ENCODE results near the gene CRYM. TPM values are rescaled to one million over a fixed set of nuclear protein-coding genes. Genes with fewer than 3 reads are reported as not detected.
"Not testable (repeated sequence)": the region's sequence is repeated elsewhere in the genome, so short reads cannot be mapped to it uniquely, and the experiment has no call there.

Gene CRYM
- total RNA-seq, 2 donors from 2014 or later: not detected

DNA sequence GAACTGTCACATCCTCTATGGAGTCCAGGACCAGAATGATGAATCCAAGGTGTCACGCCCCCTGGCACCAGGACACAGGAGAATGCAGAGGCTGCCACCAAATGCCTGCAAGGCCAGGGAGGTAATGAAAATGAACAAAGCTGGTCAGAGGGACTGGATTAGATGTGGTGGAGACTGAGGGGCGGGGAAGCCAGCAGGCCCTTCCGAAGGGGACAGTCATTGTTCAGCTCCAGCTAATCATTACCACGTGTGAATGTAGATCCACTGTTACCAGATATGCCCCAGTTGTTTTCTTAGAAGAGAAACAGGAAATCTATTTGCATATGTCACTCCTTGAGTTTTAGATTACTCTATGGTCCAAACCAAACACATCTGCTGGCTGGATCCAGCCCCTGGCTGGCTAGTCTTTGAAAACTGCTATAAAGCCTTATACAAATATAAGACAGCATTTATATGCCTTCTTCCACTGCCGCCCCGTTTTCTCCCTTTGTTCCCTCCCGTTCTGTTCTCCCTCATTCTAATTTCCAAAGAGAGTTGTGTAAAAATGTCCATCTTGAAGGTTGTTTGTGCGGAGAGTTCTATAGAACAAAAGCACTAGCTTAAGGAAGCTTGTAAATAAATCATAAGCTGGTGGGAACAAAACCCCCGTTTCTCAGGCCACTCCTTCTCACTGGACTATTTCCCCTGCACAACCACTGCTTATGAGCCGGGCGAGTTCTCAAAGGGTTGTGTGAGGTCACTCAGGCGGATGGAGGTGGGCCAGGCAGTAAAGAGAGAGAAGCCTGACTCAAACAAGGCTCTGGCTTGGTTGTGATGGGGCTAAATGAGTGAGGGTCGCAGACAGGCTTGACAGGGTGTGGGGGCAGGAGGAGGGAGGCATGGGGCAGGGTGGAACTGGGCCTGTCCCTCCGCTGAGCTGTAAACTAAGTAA, 14.2 kb downstream of the CRYM start:
- ATAC-seq: no peak

DNA sequence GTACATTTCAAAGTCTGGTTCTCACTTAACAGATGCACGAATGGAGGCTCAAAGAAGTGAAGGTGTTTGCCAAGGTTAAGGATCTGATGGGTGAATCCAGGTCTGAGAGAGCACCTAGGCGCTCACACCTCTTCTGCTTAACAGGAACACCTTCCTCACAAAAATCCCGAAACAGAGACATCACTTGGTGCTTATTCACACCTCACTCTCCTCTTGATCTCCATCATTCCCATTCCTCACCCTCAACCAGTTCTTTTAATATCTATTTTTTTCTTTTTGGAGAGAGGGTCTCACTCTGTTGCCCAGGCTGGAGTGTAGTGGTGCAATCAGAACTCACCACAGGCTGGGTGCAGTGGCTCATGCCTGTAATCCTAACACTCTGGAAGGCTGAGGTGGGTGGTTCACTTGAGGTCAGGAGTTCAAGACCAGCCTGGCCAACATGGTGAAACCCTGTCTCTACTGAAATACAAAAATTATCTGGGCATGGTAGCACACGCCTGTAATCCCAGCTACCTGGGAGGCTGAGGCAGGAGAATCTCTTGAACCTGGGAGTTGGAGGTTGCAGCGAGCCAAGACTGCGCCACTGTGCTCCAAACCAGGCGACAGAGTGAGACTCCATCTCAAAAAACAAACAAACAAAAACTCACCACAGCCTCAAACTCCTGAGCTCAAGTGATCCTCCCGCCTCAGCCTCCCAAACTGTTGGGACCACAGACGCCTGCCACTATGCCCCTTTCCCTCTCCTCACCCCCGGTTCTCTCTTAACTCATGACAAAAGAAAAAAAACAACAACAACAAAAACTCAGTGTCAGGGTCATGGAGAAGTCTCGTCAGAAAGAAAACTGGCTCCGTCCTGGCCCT, 15.1 kb downstream of the CRYM start:
- Mint-ChIP-seq H3K27ac (no peak overlapping the region), H3K9me3 (no peaks in the 10 kb centered on the region), H3K36me3 (no peaks in the 10 kb centered on the region)
- ATAC-seq (no peak), DNase-seq (ENCODE audit: low spot score in 2 of 2) (no peak)

More for the DNA sequence above, 14.2 kb downstream of the CRYM start:
- H3K36me3 Mint-ChIP-seq: no peaks in the 10 kb centered on the region
- no peaks in the 10 kb centered on the region for H3K9me3 Mint-ChIP-seq
- DNase-seq (ENCODE audit: low spot score in 2 of 2): no peak
- no peak overlapping the region for H3K27ac Mint-ChIP-seq

DNA sequence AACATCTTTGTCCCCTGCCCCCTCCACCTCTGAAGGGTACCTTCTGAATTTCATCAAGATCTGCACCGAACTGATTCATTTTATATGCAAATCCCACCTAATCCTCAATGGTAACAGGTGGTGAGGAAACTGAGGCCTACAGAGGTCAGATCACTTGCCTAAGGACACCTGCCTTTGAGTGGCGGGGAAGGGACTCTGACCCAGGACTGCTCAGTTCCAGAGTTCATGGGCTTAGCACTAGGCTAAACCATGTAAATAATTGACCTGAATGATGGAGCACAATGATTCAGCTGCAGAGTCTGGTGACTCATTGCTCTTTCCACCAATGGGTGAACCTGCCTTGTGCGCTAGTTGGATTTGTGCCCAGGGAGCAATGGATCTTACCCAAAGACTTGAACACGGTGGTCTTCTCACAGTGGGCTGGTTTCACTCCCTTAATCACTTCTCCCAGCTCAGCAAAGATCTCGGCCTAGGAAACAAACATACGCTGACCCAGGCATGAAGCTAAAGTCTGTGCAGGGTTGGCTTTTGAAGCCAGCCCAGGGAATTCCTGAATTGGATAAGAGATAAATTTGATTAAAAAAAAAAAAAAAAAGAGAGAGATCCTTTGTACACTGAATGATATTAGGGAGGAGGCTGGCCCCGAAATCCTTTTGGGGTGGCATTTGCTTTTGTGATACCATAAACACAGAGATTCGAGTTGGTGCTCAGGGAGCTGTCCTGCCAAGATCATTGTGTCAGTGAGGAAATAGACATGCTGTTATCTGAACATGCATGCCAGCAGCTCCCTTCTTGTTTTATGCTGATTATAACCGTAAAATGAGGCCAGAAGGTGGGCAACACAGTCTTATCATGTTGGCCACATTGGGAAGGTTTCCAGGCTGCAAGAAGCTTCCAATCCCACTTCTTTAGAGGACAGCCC, 17.0 kb downstream of the CRYM start:
- DNase-seq (ENCODE audit: low spot score in 2 of 2): no peak
- ATAC-seq: no peak
- Mint-ChIP-seq H3K9me3 (no peaks in the 10 kb centered on the region), H3K36me3 (no peaks in the 10 kb centered on the region), H3K27ac (no peak overlapping the region)

DNA sequence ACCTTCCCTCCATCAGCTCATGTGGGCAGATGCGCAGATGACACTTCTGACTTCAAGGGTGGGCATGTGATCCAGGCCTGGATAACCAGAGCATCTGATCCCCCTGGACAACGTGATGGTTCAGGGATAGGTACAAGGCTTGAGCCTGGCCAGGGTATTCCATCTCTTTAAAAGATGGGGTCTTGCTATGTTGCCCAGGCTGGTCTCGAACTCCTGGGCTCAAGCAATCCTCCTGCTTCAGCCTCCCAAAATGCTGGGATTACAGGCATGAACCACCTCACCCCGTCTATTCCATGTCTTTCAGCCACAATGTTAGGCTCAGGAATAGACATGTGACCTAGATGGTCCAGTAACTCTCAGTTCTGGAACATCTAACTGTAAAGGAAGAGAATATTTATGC, 20.8 kb downstream of the CRYM start:
- Mint-ChIP-seq H3K27ac (no peak overlapping the region), H3K9me3 (no peaks in the 10 kb centered on the region), H3K36me3 (no peaks in the 10 kb centered on the region)
- ATAC-seq (no peak), DNase-seq (ENCODE audit: low spot score in 2 of 2) (no peak)

DNA sequence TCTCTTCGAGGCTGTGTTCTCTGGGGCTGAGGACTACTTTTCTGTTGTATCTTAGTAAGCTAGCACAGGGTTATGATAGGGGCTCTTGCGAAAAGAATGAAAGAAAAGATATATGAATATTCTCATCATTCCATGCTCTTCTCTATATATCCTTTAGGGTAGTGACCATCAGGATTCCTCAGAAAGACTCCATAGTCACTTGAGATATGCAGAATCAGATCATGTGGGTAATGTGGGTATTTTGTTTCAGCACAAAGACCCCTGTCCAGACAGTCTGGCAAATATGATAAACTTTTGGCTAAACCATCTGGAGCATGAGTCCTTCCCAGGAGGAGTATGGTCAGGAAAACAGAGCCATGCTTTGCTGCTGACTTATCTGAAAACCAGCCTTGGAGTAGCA, 21.5 kb downstream of the CRYM start:
- Mint-ChIP-seq H3K9me3 (no peaks in the 10 kb centered on the region), H3K27ac (no peak overlapping the region)
- DNase-seq (ENCODE audit: low spot score in 2 of 2): no peak

DNA sequence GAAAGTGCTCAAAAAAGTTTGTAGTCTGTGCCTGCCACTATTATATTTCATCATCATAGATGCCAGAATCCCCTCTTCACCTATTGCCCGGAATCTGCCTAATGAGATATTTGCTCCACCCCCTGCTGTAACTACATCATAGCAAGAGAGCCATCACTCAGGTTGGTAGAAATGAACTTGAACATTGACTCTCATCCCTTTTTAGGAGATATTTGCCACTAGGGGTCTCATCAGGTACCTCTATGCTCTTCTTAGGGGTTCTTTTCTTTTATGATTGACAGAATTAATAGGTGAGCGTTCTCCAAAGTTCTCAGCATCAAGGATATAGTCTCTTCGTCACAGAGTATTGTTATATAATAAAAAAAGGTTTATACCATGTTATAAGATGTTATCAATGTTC, 24.6 kb downstream of the CRYM start:
- ATAC-seq (no peak), DNase-seq (ENCODE audit: low spot score in 2 of 2) (no peak)
- Mint-ChIP-seq H3K36me3 (no peaks in the 10 kb centered on the region), H3K9me3 (no peaks in the 10 kb centered on the region), H3K27ac (no peak overlapping the region)

More for the DNA sequence above, 21.5 kb downstream of the CRYM start:
- H3K36me3 Mint-ChIP-seq: no peaks in the 10 kb centered on the region
- ATAC-seq: no peak

DNA sequence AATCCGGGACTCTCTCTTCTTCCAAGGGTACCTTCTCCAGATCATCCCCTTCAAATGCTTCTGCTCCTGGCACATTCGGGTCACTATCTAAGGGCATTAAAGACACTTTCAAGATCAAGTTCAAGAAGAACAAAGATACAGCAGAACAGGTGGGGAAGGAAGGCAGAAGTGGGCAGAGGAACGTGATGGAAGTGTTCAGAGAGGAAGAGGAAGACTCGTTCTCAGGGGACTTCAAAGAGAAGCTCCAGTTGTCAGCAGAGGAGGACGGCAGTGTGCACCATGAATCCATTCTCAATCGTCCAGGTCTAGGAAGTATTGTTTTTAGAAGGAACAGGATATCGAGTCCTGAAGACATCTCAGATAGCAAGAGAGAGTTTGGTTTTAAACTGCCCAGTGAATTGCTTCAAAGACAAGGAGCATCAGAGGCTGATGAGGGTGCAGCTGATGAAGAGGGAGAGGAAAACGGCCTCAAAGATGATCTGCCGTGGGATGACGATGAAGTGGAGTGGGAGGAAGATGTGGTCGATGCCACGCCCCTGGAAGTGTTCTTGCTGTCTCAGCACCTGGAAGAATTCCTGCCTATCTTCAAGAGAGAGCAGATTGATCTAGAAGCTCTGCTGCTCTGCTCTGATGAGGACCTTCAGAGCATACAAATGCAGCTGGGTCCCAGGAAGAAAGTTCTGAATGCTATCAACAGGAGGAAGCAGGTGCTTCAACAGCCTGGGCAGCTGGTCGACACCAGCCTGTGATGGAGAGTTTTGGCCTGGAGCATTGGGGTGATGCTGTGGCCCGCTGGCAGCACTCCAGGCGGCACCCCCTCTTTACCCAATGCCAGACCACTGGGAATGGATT, 27.8 kb downstream of the CRYM start:
- H3K36me3 Mint-ChIP-seq: no peaks in the 10 kb centered on the region
- no peaks in the 10 kb centered on the region for H3K9me3 Mint-ChIP-seq
- H3K27ac Mint-ChIP-seq: no peak overlapping the region
- DNase-seq (ENCODE audit: low spot score in 2 of 2): no peak
- ATAC-seq: no peak

DNA sequence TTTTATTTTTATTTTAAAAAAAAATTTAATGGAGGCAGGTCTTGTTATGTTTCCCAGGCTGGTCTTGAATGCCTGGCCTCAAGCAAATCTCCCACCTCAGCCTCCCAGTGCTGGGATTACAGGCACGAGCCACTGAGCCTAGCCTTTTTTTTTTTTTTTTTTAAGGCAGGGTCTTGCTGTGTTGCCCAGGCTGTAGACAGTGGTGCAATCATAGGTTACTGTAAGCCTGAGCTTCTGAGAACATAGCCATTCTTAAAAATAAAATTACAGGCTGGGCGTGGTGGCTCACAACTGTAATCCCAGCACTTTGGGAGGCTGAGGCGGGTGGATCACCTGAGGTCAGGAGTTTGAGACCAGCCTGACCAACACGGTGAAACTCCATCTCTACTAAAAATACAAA, 29.9 kb downstream of the CRYM start:
- H3K9me3 Mint-ChIP-seq; DNase-seq (ENCODE audit: low spot score in 2 of 2); ATAC-seq; H3K36me3 Mint-ChIP-seq; H3K27ac Mint-ChIP-seq: not testable (repeated sequence)

DNA sequence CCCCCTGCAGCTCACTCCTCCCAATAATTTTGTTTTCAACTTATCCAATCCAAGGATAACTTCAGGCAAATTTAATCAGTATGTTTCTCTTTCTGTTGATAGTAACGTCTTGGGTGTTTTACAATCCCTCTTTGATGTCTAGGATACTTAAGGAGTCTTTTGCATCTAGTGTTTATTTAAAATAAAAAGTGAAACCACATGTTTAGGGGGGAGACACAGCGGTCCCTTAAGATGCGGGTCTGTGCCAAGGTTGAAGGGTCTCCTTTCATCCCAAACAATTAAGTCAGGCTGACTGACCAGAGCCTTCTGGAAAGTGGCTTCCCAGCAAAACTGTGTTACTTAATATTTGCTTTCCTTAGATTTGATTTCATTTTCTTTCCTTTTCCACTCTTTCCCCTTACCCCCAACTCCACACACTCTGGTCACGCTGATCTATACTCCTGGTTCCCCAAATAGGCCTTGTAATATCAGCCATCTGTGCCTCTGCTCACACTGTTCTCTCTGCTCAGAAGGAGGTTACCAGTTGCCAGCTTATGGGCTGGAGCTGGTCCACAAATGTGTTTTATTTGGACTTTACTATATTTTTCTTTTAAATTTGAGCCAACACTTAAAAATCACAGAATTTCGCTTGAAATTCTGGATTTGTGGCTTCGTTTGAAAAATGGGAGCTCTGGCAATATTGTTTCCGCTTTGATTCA, 33.4 kb downstream of the CRYM start:
- ATAC-seq (no peak), DNase-seq (ENCODE audit: low spot score in 2 of 2) (no peak)
- H3K36me3 Mint-ChIP-seq: no peaks in the 10 kb centered on the region
- no peak overlapping the region for H3K27ac Mint-ChIP-seq
- H3K9me3 Mint-ChIP-seq: no peaks in the 10 kb centered on the region

DNA sequence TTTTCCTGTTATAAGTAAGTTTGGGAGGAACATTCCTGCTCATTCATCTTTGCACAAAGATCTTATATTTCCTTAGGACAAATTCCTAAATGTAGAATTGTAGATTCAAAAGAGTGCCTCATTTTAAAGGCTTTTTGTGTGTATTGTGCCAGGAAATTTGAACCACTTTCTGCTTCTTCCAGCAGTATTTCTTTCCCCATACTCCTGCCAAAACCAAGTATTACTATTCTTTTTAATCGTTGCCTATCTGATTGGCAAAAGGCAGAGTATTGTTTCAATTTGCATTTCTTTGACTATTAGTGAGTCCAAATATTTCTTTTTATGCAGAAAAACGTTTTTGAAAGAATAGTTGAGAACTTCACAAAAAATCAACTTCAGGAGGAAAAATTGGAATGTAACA, 35.3 kb downstream of the CRYM start:
- Mint-ChIP-seq H3K27ac (no peak overlapping the region), H3K36me3 (no peaks in the 10 kb centered on the region), H3K9me3 (no peaks in the 10 kb centered on the region)
- DNase-seq (ENCODE audit: low spot score in 2 of 2) (no peak), ATAC-seq (no peak)

DNA sequence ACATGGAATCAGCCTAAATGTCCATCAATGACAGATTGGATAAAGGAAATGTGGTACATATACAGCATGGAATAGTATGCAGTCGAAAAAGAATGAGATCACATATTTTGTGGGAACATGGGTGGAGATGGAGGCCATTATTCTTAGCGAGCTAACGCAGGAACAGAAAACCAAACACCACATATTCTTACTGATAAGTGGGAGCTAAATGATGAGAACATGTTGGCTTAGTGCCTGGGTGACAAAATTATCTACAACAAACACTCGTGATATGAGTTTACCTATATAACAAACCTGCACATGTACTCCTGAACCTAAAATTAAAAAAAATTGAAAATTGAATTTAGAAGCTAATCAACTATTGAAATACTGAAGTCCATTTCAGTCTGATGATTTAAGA, 38.4 kb downstream of the CRYM start:
- Mint-ChIP-seq H3K36me3 (no peaks in the 10 kb centered on the region), H3K9me3 (no peaks in the 10 kb centered on the region), H3K27ac (no peak overlapping the region)
- DNase-seq (ENCODE audit: low spot score in 2 of 2) (no peak), ATAC-seq (no peak)

DNA sequence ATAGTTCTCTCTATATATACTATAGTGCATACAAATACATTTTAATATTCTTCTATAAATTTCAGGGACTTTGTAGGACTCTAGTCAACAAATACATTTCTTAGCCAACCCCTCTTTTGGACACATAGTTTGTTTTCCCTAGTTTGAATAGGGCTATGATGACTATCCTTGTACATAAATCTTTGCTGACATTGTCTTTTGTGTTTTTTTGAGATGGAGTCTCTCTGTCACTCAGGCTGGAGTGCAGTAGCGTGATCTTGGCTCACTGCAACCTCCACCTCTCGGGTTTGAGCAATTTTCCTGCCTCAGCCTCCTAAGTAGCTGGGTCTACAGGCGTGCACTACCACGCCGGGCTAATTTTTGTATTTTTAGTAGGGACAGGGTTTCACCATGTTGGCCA, 41.3 kb downstream of the CRYM start:
- DNase-seq (ENCODE audit: low spot score in 2 of 2) (no peak), ATAC-seq (no peak)
- Mint-ChIP-seq H3K36me3 (no peaks in the 10 kb centered on the region), H3K9me3 (no peaks in the 10 kb centered on the region), H3K27ac (no peak overlapping the region)

DNA sequence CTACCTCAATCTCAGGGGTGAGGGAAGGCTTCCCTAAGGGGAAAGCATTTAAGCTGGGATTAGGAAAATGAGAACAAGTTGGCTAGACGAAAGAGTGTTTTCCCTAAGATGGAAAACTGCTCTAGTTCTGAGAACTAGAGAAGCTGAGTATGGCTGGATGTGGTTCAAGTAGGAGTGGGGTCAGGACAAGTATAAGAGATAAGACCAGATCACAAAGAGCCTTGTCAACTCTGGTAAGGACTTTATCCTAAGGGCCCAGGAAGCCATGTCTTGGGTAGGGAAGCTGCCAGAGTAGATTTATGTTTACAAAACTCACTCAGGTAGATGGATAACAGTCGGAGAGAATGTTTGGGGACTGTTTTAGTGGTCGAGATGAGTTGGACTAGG, 42.9 kb downstream of the CRYM start:
- no peak overlapping the region for H3K27ac Mint-ChIP-seq
- H3K36me3 Mint-ChIP-seq: no peaks in the 10 kb centered on the region
- H3K9me3 Mint-ChIP-seq: no peaks in the 10 kb centered on the region
- no peak for DNase-seq (ENCODE audit: low spot score in 2 of 2)
- no peak for ATAC-seq

DNA sequence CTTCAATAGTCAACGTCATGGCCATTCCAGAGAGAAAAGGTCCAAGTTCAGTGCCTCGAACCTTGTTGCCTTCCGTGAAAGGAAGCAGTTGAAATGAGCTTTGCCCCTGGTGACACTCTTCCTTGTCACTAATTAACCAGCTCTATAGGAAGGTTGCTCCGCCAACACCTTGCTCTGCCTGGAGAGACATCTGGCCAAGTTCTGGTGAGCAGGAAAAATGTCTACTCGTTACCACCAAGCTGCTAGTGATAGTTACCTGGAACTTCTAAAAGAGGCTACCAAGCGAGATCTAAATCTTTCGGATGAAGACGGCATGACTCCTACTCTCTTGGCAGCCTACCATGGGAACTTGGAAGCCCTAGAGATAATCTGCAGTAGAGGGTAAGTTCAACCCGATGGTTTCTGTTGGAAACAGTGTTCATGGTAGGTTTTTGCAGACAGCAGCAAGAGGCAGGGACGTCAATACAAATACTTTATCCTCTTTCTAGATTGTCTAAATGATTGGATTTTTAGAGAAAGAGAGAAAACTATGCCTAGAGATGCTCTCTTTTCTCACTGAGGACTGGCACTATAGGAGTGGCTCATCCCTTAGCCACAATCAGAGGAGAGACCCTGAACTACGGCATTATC, 44.5 kb downstream of the CRYM start, which contains the start of gene ANKS4B:
Gene ANKS4B, plus strand, starts transcription at position 179 of the 630 bp plus-strand sequence. Its CDS starts 39 bp downstream, at position 218.
- H3K9me3 Mint-ChIP-seq: no peaks in the 10 kb centered on the region
- H3K27ac Mint-ChIP-seq: no peak within 1 kb of the TSS
- DNase-seq (ENCODE audit: low spot score in 2 of 2) (no peak), ATAC-seq (no peak)
- no peaks in the 10 kb centered on the region for H3K36me3 Mint-ChIP-seq

DNA sequence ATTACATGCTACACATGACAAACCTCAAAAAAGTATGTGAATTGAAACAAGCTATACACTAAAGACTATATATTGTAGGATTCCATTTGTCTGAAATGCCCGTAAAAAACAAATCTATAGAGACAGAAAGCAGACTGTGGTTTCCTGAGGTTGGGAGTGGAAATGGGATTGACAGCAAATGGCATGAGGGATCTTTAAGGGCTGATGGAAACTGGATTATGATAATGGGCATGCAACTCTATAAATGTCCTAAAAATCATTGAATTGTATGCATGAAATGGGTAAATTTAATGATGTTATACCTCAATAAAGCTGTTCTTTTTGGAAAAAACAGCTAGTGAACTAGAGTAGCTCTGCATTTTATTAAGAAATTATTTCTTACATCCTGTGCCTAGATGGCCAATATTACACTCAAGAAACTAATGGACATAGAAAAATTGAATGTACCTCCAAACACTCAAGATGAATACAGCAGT, 45.0 kb downstream of the CRYM start:
- no peak for DNase-seq (ENCODE audit: low spot score in 2 of 2)
- H3K27ac Mint-ChIP-seq: no peak overlapping the region
- no peaks in the 10 kb centered on the region for H3K36me3 Mint-ChIP-seq
- no peaks in the 10 kb centered on the region for H3K9me3 Mint-ChIP-seq
- ATAC-seq: no peak

All from activated naive CD4-positive, alpha-beta T cell treated with anti-CD3 and anti-CD28 coated beads, Interleukin-2, amount 50 U/mL, for 72 hours (primary cell).